Stimulated activated naive CD4-positive, alpha-beta T cell treated with Interleukin-2 at 50 U/mL for 16 hours (primary cell): ENCODE results near the gene PLCB3.
A peak's percentile ranks its signal among the peaks of the same experiment; 100 is the strongest.

Source experiments
- DNase-seq: peaks from one replicate; lab custom pipeline; 2025; lab: John Stamatoyannopoulos, UW

The PLCB3 gene

DNA sequence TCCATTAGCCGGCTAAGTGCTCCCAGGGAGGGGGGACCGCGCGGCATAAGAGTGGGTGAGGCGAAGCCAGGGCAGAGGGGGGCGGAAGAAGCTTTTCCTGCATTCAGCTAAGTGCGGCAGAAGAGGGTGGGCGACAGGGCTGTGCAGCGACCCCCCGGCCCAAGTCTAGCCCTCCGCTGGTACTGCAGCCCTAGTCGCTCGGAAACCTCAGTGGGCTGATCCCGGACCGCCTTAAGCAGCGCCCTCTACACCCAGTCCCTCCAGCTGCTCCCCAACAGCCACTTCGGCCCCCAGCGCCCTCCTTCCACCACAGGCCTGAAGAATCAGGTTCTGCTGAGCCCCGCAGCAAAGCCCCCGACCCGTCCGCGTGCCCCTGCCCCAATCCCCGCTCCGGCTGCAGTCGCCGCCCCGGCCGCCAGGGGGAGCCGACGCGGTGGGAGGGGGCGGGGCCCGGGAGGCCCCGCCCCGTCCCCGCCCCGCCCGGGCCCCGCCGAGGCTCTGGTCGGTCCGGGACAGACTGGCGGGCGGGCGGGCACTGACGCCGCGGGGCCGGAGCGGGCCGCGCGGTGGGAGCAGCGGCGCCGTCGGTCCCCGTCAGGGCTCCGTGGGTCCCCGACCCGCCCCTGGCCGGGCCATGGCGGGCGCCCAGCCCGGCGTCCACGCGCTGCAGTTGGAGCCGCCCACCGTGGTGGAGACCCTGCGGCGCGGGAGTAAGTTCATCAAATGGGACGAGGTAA, at the start of gene PLCB3:
PLCB3 (plus strand) TSS at position 515 of the 737 bp plus-strand sequence; CDS start at position 635, 120 bp downstream.
- peak; percentile 35 for DNase-seq

GRCh38 chr11:64201543-64201942, 49.8 kb upstream of the PLCB3 start:
- no peak for DNase-seq

- DNase-seq, result no peak
Measured at GRCh38 chr11:64202992-64203391, 48.3 kb upstream of the PLCB3 start.

DNA sequence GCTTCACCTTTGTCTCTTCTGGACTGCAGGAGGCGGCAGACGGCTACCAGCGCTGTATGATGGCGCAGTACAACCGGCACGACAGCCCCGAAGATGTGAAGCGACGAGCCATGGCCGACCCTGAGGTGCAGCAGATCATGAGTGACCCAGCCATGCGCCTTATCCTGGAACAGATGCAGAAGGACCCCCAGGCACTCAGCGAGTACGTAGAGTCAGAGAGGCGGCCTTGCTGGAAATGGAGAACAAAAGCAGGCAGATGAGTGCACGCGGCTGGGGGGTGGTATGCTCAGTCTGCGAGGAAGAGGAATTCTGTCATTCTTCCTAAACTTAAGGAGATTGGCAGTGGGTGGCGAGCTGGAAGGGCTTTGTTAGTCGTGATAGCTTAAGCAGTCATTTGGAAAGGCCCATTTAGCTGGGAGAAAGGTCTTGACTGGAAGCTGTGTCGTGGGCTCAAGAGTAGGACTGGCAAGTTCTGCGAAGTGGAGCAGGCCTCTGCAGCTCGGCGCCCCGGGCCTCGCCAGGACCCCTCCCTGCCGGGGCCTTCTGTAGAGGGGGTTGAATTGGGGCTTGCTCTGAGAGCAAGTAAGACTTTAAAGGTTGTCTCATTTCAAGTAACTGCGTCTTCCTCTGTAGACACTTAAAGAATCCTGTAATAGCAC, 47.8 kb upstream of the PLCB3 start:
- DNase-seq, result no peak

- DNase-seq, result no peak
Measured at GRCh38 chr11:64204080-64204440, 47.3 kb upstream of the PLCB3 start.

DNA sequence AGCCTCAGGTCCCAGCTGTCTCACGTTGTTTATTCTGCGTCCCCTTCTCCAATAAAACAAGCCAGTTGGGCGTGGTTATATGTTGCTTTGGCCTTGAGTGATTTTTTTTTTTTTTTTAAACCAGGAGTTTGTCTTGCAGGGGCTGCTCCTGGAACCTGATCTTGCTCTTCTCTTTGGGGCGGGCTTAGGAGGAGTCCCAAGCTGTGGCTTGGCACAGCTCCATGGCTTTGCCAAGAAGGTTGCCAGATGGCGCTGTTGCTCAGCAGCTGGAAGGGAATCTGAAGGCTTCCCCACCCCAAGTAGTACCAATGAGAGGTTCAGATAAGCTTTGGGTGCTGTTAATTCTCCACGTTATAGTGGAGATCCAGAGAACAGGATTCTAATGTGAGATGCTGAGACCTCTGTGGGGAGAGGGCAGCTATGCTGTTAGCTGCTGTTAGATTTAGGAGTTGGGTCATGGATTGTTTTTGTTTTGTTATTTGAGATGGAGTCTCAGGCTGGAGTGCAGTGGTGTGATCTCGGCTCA, 46.8 kb upstream of the PLCB3 start:
- peak; percentile 63 for DNase-seq

DNA sequence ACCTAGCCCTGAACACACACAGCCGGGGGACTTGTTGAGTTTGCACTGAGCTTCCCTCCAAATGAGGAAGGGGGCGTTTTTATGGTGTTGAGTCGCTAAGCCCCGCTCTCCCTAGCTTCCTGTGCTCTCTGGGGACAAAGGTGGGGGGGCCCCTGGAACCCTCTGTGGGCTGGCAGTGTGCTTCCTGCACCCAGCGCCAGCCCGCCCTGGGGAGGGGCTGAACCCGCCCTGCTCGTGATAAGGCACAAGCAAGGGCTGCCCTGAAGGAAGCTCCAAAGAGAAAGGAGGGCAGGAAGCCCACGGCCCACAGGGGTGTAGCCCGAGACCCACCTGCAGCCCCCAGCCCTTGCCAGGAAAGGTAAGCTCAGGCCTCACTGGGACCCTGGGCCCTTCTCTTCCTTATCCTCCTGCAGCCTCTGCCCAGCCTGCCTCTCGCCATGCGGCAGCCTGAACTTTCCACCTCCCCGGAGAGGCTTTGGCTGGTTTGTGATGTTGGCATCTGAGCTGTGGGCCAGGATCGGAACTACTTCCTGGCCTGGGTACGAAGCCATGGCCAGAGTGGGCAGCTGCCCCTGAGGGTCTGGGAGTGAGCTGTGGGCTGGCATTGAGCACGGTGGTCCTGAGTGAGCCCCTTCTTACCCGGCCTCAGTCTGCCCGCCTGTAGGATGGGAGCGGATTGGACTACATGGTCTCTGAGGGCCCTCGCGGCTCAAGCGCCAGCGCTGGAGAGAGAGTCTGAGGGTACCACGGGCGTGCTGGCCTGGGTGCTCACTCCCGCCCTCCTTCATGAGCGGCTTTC, 44.7 kb upstream of the PLCB3 start, which contains the start of gene FERMT3:
FERMT3 (plus strand) TSS at position 265 of the 799 bp plus-strand sequence. CDS start 644 bp downstream, outside the sequence.
- peak; percentile 60 for DNase-seq

- peak; percentile 83 for DNase-seq
Measured at GRCh38 chr11:64207256-64208085, 43.9 kb upstream of the PLCB3 start.

DNA sequence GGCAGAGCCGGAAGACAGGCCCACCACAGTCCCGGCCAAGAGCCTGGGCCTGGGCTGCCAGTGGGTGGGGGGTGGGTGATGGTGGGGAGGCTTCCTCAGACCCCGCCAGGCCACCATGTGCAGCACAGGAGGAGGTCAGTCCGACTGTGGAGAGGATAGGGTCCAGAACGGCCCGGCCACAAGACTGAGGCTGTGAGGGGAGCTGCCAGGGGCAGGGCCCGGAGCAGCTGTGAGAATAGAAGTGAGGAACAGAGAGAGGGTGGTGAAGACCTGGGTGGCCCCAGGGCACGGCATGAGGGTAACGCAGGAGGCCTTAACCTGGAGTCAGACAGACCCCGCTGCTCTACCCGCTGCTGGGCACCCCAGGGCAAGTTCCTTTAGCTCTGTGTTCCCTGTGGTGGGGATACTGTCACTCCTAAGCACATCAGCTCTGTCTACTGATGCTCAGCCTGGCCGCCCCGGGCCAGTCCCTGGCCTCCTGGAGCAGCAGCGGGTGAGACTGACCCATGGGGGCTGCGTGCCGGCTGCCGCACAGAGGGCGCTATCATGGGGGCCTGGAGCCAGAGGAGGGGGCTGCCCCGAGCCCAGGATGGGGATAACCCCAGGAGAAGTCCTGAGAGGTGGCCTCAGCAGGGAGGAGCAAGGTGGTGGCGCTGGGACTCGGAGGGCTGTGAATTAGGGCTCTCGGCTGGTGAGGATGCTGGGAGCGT, 43.1 kb upstream of the PLCB3 start:
- no peak for DNase-seq

DNA sequence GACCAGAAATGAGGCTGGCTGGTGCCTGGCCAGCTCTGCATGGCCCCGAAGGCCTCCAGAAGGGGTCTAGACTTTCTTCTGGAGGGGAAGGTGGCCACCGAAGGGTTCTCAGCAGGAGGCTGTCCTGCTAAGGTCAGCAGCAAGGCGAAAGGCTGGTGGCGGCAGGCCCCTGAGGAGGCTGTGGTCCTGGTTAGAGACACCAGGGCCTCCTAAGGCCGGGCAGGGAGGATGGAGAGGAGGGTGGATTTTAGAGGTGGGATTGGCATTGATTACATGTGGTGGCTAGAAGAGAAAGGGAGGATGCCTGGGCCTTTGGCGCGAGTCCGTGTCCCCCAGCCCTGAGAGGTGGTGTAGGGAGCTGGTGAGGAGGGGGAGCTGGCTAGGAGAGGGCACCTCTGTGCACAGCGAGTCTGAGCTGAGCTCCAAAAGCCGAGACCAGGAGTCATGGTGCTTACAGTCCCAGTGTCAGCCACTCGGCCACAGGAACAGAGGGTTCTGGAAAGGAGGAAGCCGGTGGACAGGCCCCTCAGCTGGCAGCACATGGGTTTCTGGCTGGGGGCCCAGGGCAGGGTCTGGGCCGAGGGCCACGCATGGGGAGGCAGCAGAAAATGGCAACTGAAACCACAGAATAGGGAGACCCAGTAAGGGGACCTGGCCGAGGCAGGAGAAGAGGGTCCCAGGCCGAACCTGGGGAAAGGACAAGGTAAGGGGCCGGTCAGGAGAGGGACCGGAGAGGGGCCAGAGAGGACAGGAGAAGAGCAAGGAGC, 42.4 kb upstream of the PLCB3 start:
- no peak for DNase-seq

DNA sequence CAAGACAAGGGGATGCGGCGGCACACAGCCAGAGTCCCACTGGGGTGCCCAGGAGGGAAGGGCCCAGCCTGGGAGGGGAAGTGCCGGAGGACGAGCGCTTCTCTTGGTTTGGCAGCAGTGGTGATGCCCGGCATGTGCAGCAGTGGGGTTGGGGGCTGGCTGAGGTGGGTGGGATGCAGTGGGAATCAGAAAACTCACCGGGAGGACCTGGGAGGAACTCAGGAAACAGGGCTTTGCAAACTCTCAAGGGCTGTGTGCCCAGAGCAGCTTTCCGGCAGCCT, 41.8 kb upstream of the PLCB3 start:
- DNase-seq, result no peak

GRCh38 chr11:64210301-64211020, 40.9 kb upstream of the PLCB3 start:
- DNase-seq, result no peak

DNA sequence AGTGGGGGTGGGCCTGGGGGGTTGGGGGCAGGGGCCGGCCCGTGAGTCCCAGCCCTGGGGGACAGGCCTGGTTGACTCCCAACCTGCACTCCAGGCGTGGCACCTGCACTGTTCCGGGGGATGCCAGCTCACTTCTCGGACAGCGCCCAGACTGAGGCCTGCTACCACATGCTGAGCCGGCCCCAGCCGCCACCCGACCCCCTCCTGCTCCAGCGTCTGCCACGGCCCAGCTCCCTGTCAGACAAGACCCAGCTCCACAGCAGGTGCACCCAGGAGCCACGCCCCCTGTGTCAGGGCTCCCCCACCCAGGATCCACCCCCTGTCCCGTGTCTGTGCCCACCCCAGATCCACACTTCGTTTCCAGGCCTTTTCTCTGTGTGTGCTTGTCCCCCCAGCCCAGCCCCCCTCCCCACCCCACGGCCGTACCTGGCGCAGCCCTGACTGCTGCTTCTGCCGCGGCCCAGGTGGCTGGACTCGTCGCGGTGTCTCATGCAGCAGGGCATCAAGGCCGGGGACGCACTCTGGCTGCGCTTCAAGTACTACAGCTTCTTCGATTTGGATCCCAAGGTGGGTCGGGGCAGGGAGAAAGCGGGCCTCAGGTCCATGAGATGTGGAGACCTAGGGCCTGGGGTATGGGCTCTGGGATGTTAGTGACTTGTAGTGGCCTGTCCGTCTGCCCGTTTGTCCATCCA, 40.0 kb upstream of the PLCB3 start:
- DNase-seq, result no peak

GRCh38 chr11:64216879-64217278, 34.5 kb upstream of the PLCB3 start:
- DNase-seq, result no peak

GRCh38 chr11:64218628-64219353, 32.5 kb upstream of the PLCB3 start:
- no peak for DNase-seq

- DNase-seq, result no peak
Measured at GRCh38 chr11:64219354-64219684, 32.0 kb upstream of the PLCB3 start.

DNA sequence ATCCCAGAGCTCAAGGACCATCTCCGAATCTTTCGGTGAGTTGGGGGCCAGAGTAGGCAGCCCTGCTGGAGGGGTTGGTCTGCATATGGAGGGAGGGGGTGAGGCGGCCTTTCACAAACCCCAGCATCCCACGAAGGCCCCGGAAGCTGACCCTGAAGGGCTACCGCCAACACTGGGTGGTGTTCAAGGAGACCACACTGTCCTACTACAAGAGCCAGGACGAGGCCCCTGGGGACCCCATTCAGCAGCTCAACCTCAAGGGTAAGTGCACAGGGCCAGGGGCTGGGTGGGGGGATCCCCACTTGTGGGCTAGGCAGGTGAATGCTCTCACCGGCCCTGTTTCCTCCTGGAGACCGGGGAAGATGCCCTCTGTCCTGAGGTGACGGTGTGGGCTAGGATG, 31.6 kb upstream of the PLCB3 start:
- no peak for DNase-seq

- DNase-seq, result no peak
Measured at GRCh38 chr11:64220271-64220670, 31.1 kb upstream of the PLCB3 start.

GRCh38 chr11:64220798-64221197, 30.5 kb upstream of the PLCB3 start:
- no peak for DNase-seq
